Upper lobe of left lung (tissue), 6 donors: ENCODE measurements around the gene COG1. TPM values are rescaled to one million over a fixed set of nuclear protein-coding genes. Genes with fewer than 3 reads are reported as not detected.

ENCODE experiments used
- ATAC-seq, 2 donors: fragments of 200-7000 bp; cut with Tn5 transposase; one replicate each; pipeline ENCODE4 v1.9.1; 2022; ENCODE audit warnings: mild to moderate bottlenecking in 2 of 2, moderate library complexity in 2 of 2; ENCODE audit not compliant: low FRiP score in 2 of 2
- DNase-seq, 2 donors: peaks; one replicate each; pipeline ENCODE4 v3.0.0-alpha.2; 2019 to 2020
- H3K27ac ChIP-seq, 4 donors: fragments of 200-600 bp; sonication (generic); one replicate each; pipeline ENCODE4 v1.5.1; 2016 to 2019
- H3K27me3 ChIP-seq, 4 donors: fragments of 200-600 bp; sonication (generic); one replicate each; pipeline ENCODE4 v1.5.1; 2017 to 2019
- H3K36me3 ChIP-seq, 4 donors: fragments of 200-600 bp; sonication (generic); one replicate each; pipeline ENCODE4 v1.5.1; 2016 to 2019
- H3K4me1 ChIP-seq, 4 donors: fragments of 200-600 bp; sonication (generic); one replicate each; pipeline ENCODE4 v1.5.1; 2018 to 2019
- H3K4me3 ChIP-seq, 4 donors: fragments of 200-600 bp; sonication (generic); one replicate each; pipeline ENCODE4 v1.5.1; 2017 to 2019; ENCODE audit warnings: mild to moderate bottlenecking in 2 of 4, moderate library complexity in 1 of 4
- H3K9me3 ChIP-seq, 4 donors: fragments of 200-600 bp; sonication (generic); one replicate each; pipeline ENCODE4 v1.5.1; 2018 to 2019
- EP300 ChIP-seq, 4 donors: sonication (generic); formaldehyde crosslinking; IDR thresholded peaks; one replicate each; pipeline ENCODE4 v1.5.1; 2017; ENCODE audit warnings: antibody characterized with exemption in 4 of 4, control low read depth in 2 of 4
- POLR2A ChIP-seq, 4 donors: fragments of 450-650 bp; IDR thresholded peaks; one replicate each; pipeline ENCODE4 v1.5.1; 2016 to 2017; ENCODE audit warnings: antibody characterized with exemption in 4 of 4, mild to moderate bottlenecking in 2 of 4
- POLR2AphosphoS5 ChIP-seq, 2 donors: sonication (generic); formaldehyde crosslinking; IDR thresholded peaks; one replicate each; pipeline ENCODE4 v1.5.1; 2017; ENCODE audit warnings: antibody characterized with exemption in 2 of 2
- WGBS, 2 donors: methylation state at CpG; one replicate each; pipeline ENCODE4 v1.1.5; 2017 to 2018; 5-methylcytosine and 5-hydroxymethylcytosine counted together
- total RNA-seq, 6 donors: library from RNA; depleted of rRNA in 4 of 6; stranded (reverse); fragments of >200 nt in 4 of 6; gene quantifications; one replicate each; pipeline versions ENCODE4 v1.1.0 to v1.2.1, GENCODE V29; 2016 to 2021
- TF ChIP-seq, protein P1 (sequence below), 6 experiments: fragments of 450-650 bp in 4 of 6; fragments of 200-600 bp in 2 of 6; sonication (generic) in 2 of 6; IDR thresholded peaks; one replicate each; pipeline ENCODE4 v1.5.1; 2016 to 2019; ENCODE audit warnings: antibody characterized with exemption in 6 of 6
- donor health status: DM: no; HTN: no; CAD: no; lungs with moderate emphysema.
- donor health status: DM: no; HTN: yes; CAD: no; lungs with severe emphysema.

The COG1 gene
- total RNA-seq, 6 donors from 2014 or later, result 27.7 to 75.4 (median 32.5) TPM

GRCh38 chr17:73257516-73257915 is 64.7 kb downstream of the COG1 start:
- peaks cover under 1 to 17% (median 2%) of the 10 kb centered on the region in 4 donors for H3K4me1 ChIP-seq
- TF ChIP-seq EP300 (IDR thresholded peaks at IDR 0.05) (no peak), POLR2AphosphoS5 (IDR thresholded peaks at IDR 0.05) (no peak), POLR2A (IDR thresholded peaks at IDR 0.05) (no peak)
- TF ChIP-seq, protein P1, sequence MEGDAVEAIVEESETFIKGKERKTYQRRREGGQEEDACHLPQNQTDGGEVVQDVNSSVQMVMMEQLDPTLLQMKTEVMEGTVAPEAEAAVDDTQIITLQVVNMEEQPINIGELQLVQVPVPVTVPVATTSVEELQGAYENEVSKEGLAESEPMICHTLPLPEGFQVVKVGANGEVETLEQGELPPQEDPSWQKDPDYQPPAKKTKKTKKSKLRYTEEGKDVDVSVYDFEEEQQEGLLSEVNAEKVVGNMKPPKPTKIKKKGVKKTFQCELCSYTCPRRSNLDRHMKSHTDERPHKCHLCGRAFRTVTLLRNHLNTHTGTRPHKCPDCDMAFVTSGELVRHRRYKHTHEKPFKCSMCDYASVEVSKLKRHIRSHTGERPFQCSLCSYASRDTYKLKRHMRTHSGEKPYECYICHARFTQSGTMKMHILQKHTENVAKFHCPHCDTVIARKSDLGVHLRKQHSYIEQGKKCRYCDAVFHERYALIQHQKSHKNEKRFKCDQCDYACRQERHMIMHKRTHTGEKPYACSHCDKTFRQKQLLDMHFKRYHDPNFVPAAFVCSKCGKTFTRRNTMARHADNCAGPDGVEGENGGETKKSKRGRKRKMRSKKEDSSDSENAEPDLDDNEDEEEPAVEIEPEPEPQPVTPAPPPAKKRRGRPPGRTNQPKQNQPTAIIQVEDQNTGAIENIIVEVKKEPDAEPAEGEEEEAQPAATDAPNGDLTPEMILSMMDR (IDR thresholded peaks at IDR 0.05), result no peak
- no peak for DNase-seq
- no peaks in the 10 kb centered on the region for H3K9me3 ChIP-seq
- no peak overlapping the region for H3K27ac ChIP-seq
- no peaks in the 10 kb centered on the region for H3K27me3 ChIP-seq
- ATAC-seq, result no peak
- H3K4me3 ChIP-seq, result no peak overlapping the region
- H3K36me3 ChIP-seq, result no peaks in the 10 kb centered on the region
- 78 to 79% methylated on average over 2 to 6 of the region's 6 CpGs for WGBS, 2 donors

Other genes with a start within 250 kb of the COG1 start
- gene SLC39A11, start 100.4 kb upstream of the COG1 start, total RNA-seq, result 10 to 100 TPM; 16.3 to 57.6 (median 29.5) TPM
- 1 to 10 TPM in 1 of 6 donors, under 1 TPM in 4, not detected in 1; 0.10 to 1.0 (median 0.14) TPM for gene SSTR2, start 28.0 kb upstream of the COG1 start, total RNA-seq
- gene CPSF4L, start 68.8 kb downstream of the COG1 start, total RNA-seq, result under 1 TPM in 1 of 6 donors, not detected in 5; 0.46 TPM
- 10 to 100 TPM; 28.3 to 65.7 (median 52.9) TPM for gene CDC42EP4, start 118.9 kb downstream of the COG1 start, total RNA-seq